T-helper 17 cell (primary cell): ENCODE data around the gene TRPM8. TPM values are rescaled to one million over a fixed set of nuclear protein-coding genes. Genes with fewer than 3 reads are reported as not detected.

ENCODE experiments used
- ATAC-seq: fragments of 150-1000 bp; cut with Tn5 transposase; 2 replicates; pipeline ENCODE4 v1.10.0; 2021; ENCODE audit warnings: mild to moderate bottlenecking, moderate library complexity
- DNase-seq, 3 donors: peaks; one replicate each; pipeline versions ENCODE4 v3.0.0 to v3.0.0-alpha.2; 2020 to 2021
- H3K9me3 ChIP-seq: one replicate; pipeline ENCODE4 v1.7.0; 2013; ENCODE audit warnings: low read length, mild to moderate bottlenecking; ENCODE audit not compliant: control insufficient read depth, poor library complexity, severe bottlenecking
- H3K27ac Mint-ChIP-seq: one replicate; pipeline ENCODE4 v1.8.0; 2022; ENCODE audit warnings: mild to moderate bottlenecking, moderate library complexity, mixed read lengths
- H3K27me3 Mint-ChIP-seq: one replicate; pipeline ENCODE4 v1.8.0; 2022; ENCODE audit warnings: mixed read lengths
- H3K36me3 Mint-ChIP-seq: one replicate; pipeline ENCODE4 v1.8.0; 2022; ENCODE audit warnings: low read depth, mixed read lengths
- H3K4me1 Mint-ChIP-seq: one replicate; pipeline ENCODE4 v1.8.0; 2022; ENCODE audit warnings: mild to moderate bottlenecking, mixed read lengths
- H3K4me3 Mint-ChIP-seq: one replicate; pipeline ENCODE4 v1.8.0; 2022; ENCODE audit warnings: mild to moderate bottlenecking, moderate library complexity, mixed read lengths
- total RNA-seq, 4 donors: library from RNA in 2 of 4; stranded (reverse) in 2 of 4; gene quantifications; one replicate each; pipeline ENCODE4 v1.2.3 and lab custom pipeline; 2022 to 2026

The TRPM8 gene
- total RNA-seq, 2 donors from 2014 or later = not detected

DNA sequence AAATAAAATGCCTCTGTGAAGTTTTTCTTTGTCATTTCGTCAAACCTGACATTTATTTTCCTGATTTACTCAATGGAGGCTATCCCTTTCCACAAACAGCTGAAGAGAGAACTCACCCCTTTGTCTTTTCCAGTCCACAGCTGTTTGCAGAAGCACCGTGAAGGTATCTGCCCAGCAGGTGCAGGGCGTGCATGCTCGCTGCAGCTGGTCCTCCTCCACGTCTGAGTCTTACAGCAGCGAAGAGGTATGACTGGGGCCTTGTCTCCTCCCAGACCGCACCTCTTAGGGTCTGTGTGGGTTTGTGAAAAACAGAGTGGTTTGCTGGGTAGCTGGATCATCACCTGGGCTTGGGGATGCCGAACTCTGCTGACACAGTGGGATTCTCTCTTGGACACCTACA lies 143.1 kb downstream of the TRPM8 start:
- H3K4me3 Mint-ChIP-seq = no peak overlapping the region
- H3K4me1 Mint-ChIP-seq = peaks cover 15% of the 10 kb centered on the region
- DNase-seq (no peak), ATAC-seq (no peak)
- H3K27ac Mint-ChIP-seq = no peak overlapping the region
- peaks cover 14% of the 10 kb centered on the region for H3K27me3 Mint-ChIP-seq
- H3K36me3 Mint-ChIP-seq = peaks cover 4% of the 10 kb centered on the region
- no peaks in the 10 kb centered on the region for H3K9me3 ChIP-seq

DNA sequence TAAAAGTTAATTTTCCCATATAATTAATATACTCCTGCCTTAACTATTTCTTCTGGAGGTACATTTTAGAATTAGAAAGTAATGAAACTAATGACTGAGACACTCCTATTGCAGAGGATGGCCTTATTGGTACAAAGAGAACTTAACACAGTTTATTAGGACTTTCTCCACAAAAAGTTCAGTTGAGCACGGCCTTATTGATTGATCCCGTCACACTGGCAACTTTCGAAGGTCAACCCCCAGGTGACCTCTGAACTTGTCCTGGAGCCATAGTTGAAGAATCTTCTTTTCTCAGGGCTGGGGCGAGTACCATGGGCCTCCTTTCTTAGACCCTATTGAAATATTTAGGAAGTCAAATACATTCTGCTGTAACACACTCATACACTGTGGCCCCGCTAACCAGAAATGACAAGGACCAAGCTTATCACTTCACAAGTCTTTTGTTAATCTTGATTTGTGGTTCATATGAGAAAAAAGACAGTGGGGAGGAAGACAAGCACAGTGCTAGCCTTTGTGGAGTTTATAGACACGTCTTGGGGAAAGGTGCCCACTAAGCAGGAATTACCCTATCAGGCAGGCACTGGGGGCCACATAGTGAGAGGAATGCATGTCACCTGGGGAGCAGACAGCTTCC lies 144.6 kb downstream of the TRPM8 start:
- peaks cover 4% of the 10 kb centered on the region for H3K36me3 Mint-ChIP-seq
- H3K27ac Mint-ChIP-seq = no peak overlapping the region
- no peaks in the 10 kb centered on the region for H3K9me3 ChIP-seq
- peaks cover 14% of the 10 kb centered on the region for H3K27me3 Mint-ChIP-seq
- peaks cover 15% of the 10 kb centered on the region for H3K4me1 Mint-ChIP-seq
- no peak for ATAC-seq
- no peak overlapping the region for H3K4me3 Mint-ChIP-seq
- DNase-seq = no peak

DNA sequence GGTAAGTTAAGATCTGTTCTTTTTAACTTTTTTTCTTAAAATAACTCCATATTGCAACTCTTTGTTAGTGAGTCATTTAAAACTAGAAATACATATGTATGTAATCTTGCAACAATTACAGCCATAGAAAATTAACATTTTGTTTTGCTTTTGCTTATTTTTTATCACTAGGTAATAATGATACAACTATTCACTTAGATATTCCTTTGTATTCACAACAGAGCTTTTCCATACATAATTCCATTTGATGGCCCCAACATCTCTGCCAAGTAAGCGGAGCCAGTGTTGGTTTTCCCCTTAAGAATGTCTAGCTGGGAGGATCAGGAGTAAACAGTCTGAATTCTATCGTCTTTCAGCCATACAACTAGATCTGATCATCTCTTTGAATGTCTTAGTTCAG lies 149.4 kb downstream of the TRPM8 start:
- Mint-ChIP-seq H3K4me3 (no peak overlapping the region), H3K4me1 (peaks cover 10% of the 10 kb centered on the region), H3K36me3 (peaks cover 4% of the 10 kb centered on the region), H3K27me3 (no peaks in the 10 kb centered on the region), H3K27ac (no peak overlapping the region)
- H3K9me3 ChIP-seq = no peaks in the 10 kb centered on the region
- DNase-seq (no peak), ATAC-seq (no peak)

Other genes starting within 250 kb of the TRPM8 start
- gene UGT1A9, start 245.5 kb upstream of the TRPM8 start, total RNA-seq = not detected
- gene UGT1A7, start 235.5 kb upstream of the TRPM8 start, total RNA-seq = not detected
- not detected for gene UGT1A6, start 224.5 kb upstream of the TRPM8 start, total RNA-seq
- not detected for gene UGT1A5, start 204.5 kb upstream of the TRPM8 start, total RNA-seq
- gene UGT1A4, start 198.6 kb upstream of the TRPM8 start, total RNA-seq = not detected
- not detected for gene UGT1A3, start 188.3 kb upstream of the TRPM8 start, total RNA-seq
- not detected for gene UGT1A1, start 157.1 kb upstream of the TRPM8 start, total RNA-seq
- gene MROH2A, start 139.0 kb upstream of the TRPM8 start, total RNA-seq = not detected
- gene HJURP, start 62.8 kb upstream of the TRPM8 start, total RNA-seq = 1 to 10 TPM in 1 of 2 donors, under 1 TPM in 1; 0.35 to 1.1 TPM
- gene SPP2, start 133.3 kb downstream of the TRPM8 start, total RNA-seq = not detected